Ishikawa (cell line): Measurements from ENCODE around the gene PFKP.

Source experiments
- CEBPB ChIP-seq: IDR thresholded peaks from 2 replicates; pipeline ENCODE4 v1.6.1; 2012
- CREB1 ChIP-seq: IDR thresholded peaks from 2 replicates; pipeline ENCODE4 v1.6.1; 2012; ENCODE audit warnings: low read depth
- EGR1 ChIP-seq: IDR thresholded peaks from 2 replicates; pipeline ENCODE4 v1.6.1; 2012
- EP300 ChIP-seq: IDR thresholded peaks from 2 replicates; pipeline ENCODE4 v1.6.1; 2012; ENCODE audit warnings: borderline replicate concordance
- FOXM1 ChIP-seq: IDR thresholded peaks from 2 replicates; pipeline ENCODE4 v1.6.1; 2012; ENCODE audit warnings: low read depth, borderline replicate concordance
- NFIC ChIP-seq: IDR thresholded peaks from 2 replicates; pipeline ENCODE4 v1.6.1; 2012
- RAD21 ChIP-seq: IDR thresholded peaks from 2 replicates; pipeline ENCODE4 v1.6.1; 2012; ENCODE audit warnings: low read depth
- TAF1 ChIP-seq: IDR thresholded peaks from 2 replicates; pipeline ENCODE4 v1.6.1; 2012; ENCODE audit warnings: low read depth, mild to moderate bottlenecking
- TCF12 ChIP-seq: IDR thresholded peaks from 2 replicates; pipeline ENCODE4 v1.6.1; 2012; ENCODE audit warnings: low read depth
- TEAD4 ChIP-seq: IDR thresholded peaks from 2 replicates; pipeline ENCODE4 v1.6.1; 2012
- YY1 ChIP-seq: IDR thresholded peaks from 2 replicates; pipeline ENCODE4 v1.6.1; 2012; ENCODE audit warnings: low read depth
- ZBTB7A ChIP-seq: IDR thresholded peaks from 2 replicates; pipeline ENCODE4 v1.6.1; 2012; ENCODE audit warnings: low read depth
- TF ChIP-seq, protein P1 (sequence below): IDR thresholded peaks from 2 replicates; pipeline ENCODE4 v1.6.1; 2012
- TF ChIP-seq, protein P2 (sequence below): IDR thresholded peaks from 2 replicates; pipeline ENCODE4 v1.6.1; 2012; ENCODE audit warnings: low read depth, mild to moderate bottlenecking

GRCh38 chr10:3108033-3108432, 40.7 kb downstream of the PFKP start:
- TF ChIP-seq, protein P1, sequence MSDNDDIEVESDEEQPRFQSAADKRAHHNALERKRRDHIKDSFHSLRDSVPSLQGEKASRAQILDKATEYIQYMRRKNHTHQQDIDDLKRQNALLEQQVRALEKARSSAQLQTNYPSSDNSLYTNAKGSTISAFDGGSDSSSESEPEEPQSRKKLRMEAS, result no peak
- TF ChIP-seq CREB1, result no peak
- TF ChIP-seq, protein P2, sequence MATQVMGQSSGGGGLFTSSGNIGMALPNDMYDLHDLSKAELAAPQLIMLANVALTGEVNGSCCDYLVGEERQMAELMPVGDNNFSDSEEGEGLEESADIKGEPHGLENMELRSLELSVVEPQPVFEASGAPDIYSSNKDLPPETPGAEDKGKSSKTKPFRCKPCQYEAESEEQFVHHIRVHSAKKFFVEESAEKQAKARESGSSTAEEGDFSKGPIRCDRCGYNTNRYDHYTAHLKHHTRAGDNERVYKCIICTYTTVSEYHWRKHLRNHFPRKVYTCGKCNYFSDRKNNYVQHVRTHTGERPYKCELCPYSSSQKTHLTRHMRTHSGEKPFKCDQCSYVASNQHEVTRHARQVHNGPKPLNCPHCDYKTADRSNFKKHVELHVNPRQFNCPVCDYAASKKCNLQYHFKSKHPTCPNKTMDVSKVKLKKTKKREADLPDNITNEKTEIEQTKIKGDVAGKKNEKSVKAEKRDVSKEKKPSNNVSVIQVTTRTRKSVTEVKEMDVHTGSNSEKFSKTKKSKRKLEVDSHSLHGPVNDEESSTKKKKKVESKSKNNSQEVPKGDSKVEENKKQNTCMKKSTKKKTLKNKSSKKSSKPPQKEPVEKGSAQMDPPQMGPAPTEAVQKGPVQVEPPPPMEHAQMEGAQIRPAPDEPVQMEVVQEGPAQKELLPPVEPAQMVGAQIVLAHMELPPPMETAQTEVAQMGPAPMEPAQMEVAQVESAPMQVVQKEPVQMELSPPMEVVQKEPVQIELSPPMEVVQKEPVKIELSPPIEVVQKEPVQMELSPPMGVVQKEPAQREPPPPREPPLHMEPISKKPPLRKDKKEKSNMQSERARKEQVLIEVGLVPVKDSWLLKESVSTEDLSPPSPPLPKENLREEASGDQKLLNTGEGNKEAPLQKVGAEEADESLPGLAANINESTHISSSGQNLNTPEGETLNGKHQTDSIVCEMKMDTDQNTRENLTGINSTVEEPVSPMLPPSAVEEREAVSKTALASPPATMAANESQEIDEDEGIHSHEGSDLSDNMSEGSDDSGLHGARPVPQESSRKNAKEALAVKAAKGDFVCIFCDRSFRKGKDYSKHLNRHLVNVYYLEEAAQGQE, result no peak
- no peak for TF ChIP-seq CEBPB
- no peak for TF ChIP-seq EGR1
- TF ChIP-seq RAD21, result no peak
- TF ChIP-seq EP300, result no peak
- TF ChIP-seq NFIC, result no peak
- TF ChIP-seq TCF12, result no peak
- TF ChIP-seq TAF1, result no peak
- no peak for TF ChIP-seq YY1
- no peak for TF ChIP-seq TEAD4
- TF ChIP-seq ZBTB7A, result no peak
- TF ChIP-seq FOXM1, result no peak
